ENCODE results near the gene NIT1. TPM values are rescaled to one million over a fixed set of nuclear protein-coding genes. Genes with fewer than 3 reads are reported as not detected.

Gene NIT1
- total RNA-seq, 1 donor from 2014 or later: 35.9 TPM

DNA sequence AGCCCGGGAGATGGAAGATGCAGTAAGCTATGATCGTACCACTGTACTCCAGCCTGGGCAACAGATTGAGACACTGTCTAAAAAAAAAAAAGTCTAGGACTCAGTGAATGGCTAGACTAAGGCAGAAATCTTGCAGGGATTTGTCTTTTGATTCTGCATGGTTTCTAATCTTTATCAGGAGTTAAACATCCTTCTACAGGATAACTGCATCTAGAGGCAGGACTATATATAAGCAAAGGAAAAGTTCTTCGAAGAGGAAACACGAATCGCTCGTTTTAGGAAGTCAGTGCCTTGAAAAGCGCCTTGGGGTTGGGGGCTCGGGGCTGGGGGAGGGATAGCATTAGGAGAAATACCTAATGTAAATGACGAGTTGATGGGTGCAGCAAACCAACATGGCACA, 35.3 kb downstream of the NIT1 start:
- no peaks in the 10 kb centered on the region for H3K27me3 Mint-ChIP-seq (ENCODE audit: low read depth)
- no peak for DNase-seq (ENCODE audit: low spot score in 2 of 2, unreplicated experiment in 2 of 2)
- peaks cover 11% of the 10 kb centered on the region for H3K36me3 Mint-ChIP-seq
- H3K4me1 Mint-ChIP-seq: peaks cover 10% of the 10 kb centered on the region
- no peaks in the 10 kb centered on the region for H3K9me3 Mint-ChIP-seq
- H3K27ac Mint-ChIP-seq: peak overlapping the region; percentile 99
- TF ChIP-seq, protein P1, sequence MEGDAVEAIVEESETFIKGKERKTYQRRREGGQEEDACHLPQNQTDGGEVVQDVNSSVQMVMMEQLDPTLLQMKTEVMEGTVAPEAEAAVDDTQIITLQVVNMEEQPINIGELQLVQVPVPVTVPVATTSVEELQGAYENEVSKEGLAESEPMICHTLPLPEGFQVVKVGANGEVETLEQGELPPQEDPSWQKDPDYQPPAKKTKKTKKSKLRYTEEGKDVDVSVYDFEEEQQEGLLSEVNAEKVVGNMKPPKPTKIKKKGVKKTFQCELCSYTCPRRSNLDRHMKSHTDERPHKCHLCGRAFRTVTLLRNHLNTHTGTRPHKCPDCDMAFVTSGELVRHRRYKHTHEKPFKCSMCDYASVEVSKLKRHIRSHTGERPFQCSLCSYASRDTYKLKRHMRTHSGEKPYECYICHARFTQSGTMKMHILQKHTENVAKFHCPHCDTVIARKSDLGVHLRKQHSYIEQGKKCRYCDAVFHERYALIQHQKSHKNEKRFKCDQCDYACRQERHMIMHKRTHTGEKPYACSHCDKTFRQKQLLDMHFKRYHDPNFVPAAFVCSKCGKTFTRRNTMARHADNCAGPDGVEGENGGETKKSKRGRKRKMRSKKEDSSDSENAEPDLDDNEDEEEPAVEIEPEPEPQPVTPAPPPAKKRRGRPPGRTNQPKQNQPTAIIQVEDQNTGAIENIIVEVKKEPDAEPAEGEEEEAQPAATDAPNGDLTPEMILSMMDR (IDR thresholded peaks at IDR 0.05; ENCODE audit: unreplicated experiment): no peak
- peak overlapping the region; percentile 99 for H3K4me3 Mint-ChIP-seq

DNA sequence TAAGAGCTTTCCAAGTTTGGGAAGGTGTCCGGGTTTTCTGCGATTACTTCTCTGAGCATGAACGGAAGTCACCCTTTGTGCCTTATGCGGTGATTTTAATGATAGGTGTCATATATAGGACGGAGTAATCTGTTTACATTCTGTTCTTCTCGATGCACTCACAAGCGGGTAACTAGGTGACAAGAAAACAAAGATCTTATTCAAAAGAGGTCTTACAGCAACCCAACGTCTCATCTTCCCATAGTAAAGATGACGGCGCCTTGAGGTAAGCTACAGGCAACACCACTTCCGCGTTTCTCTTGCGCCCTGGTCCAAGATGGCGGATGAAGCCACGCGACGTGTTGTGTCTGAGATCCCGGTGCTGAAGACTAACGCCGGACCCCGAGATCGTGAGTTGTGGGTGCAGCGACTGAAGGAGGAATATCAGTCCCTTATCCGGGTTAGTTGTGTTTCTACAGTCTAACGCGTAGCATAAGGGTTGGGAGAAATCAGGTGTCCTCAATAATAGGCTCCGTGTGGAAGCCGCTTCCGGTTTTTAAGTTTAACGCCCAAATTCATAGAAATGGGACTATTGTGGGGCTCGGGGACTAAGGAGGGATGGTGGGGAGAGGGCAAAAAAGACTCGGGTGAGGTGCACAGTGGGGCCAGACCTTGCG, 35.9 kb downstream of the NIT1 start, which contains the start of gene UFC1:
Gene UFC1, plus strand, starts transcription at position 297 of the 656 bp plus-strand sequence. Its CDS starts 20 bp downstream, at position 317.
- TF ChIP-seq, protein P1 (IDR thresholded peaks at IDR 0.05; ENCODE audit: unreplicated experiment): no peak
- Mint-ChIP-seq H3K9me3 (no peaks in the 10 kb centered on the region), H3K4me3 (peak within 1 kb of the TSS; percentile 99), H3K27ac (peak within 1 kb of the TSS; percentile 99), H3K27me3 (ENCODE audit: low read depth) (no peaks in the 10 kb centered on the region), H3K36me3 (peaks cover 11% of the 10 kb centered on the region), H3K4me1 (peaks cover 12% of the 10 kb centered on the region)
- peak in 1 of 2 experiments; percentile 75 for DNase-seq (ENCODE audit: low spot score in 2 of 2, unreplicated experiment in 2 of 2)

- TF ChIP-seq, protein P1 (IDR thresholded peaks at IDR 0.05; ENCODE audit: unreplicated experiment): no peak
These were observed 40.0 kb downstream of the NIT1 start for GRCh38 chr1:161157867-161158266.

DNA sequence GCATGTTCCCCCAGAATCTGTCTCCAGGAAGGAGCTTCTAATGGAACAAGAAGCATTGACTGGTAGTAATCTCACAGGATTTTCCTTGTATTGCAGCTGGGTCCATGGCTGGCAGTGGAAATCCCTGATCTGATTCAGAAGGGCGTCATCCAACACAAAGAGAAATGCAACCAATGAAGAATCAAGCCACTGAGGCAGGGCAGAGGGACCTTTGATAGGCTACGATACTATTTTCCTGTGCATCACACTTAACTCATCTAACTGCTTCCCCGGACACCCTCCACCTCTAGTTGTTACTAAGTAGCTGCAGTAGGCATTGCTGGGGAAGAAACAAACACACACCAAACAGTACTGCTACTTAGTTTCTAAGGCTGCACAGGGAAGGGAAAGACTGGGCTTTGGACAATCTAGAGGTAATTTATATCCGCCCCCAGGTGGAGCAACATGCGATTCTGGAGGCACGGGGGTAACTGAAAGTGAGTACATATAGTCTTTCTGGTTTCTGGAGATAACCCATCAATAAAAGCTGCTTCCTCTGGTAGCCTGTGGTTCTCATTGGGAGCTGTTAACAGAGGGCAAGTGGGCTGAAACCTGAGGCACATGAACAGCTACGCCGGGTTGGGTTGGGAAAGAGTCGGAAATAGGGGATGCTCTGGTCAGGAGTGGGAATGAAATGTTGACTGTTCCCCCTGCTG, 40.6 kb downstream of the NIT1 start:
- peaks cover 32% of the 10 kb centered on the region for H3K36me3 Mint-ChIP-seq
- peak overlapping the region; percentile 89 for H3K27ac Mint-ChIP-seq
- H3K9me3 Mint-ChIP-seq: no peaks in the 10 kb centered on the region
- TF ChIP-seq, protein P1 (IDR thresholded peaks at IDR 0.05; ENCODE audit: unreplicated experiment): no peak
- H3K4me1 Mint-ChIP-seq: peaks cover 33% of the 10 kb centered on the region
- H3K27me3 Mint-ChIP-seq (ENCODE audit: low read depth): no peaks in the 10 kb centered on the region
- H3K4me3 Mint-ChIP-seq: peak overlapping the region; percentile 87
- DNase-seq (ENCODE audit: low spot score in 2 of 2, unreplicated experiment in 2 of 2): no peak

More at GRCh38 chr1:161157867-161158266, 40.0 kb downstream of the NIT1 start:
- Mint-ChIP-seq H3K27me3 (ENCODE audit: low read depth) (no peaks in the 10 kb centered on the region), H3K4me1 (peaks cover 33% of the 10 kb centered on the region), H3K27ac (no peak overlapping the region), H3K4me3 (peak overlapping the region; percentile 14), H3K9me3 (no peaks in the 10 kb centered on the region), H3K36me3 (peaks cover 26% of the 10 kb centered on the region)
- DNase-seq (ENCODE audit: low spot score in 2 of 2, unreplicated experiment in 2 of 2): no peak

GRCh38 chr1:161159087-161159912, 41.4 kb downstream of the NIT1 start, which contains the start of gene USP21:
USP21 (plus strand) TSS chr1:161159500; CDS start chr1:161160641, 1,141 bp downstream.
- Mint-ChIP-seq H3K4me3 (peak within 1 kb of the TSS; percentile 87), H3K4me1 (peaks cover 33% of the 10 kb centered on the region), H3K27me3 (ENCODE audit: low read depth) (no peaks in the 10 kb centered on the region), H3K27ac (peak within 1 kb of the TSS; percentile 89), H3K36me3 (peaks cover 38% of the 10 kb centered on the region), H3K9me3 (no peaks in the 10 kb centered on the region)
- TF ChIP-seq, protein P1 (IDR thresholded peaks at IDR 0.05; ENCODE audit: unreplicated experiment): no peak
- DNase-seq (ENCODE audit: low spot score in 2 of 2, unreplicated experiment in 2 of 2): peak; percentile 88 to 96

All from mesothelial cell of epicardium (in vitro differentiated cells).